GM18867 (cell line): ENCODE results near the gene HTR6.
"Not testable (repeated sequence)": the region's sequence is repeated elsewhere in the genome, so short reads cannot be mapped to it uniquely, and the experiment has no call there.

Experiments used
- ATAC-seq: cut with Tn5 transposase; IDR thresholded peaks from one replicate; pipeline ENCODE4 v1.9.1; 2021; ENCODE audit warnings: mild to moderate bottlenecking, moderate library complexity; ENCODE audit not compliant: unreplicated experiment

The HTR6 gene

GRCh38 chr1:19637606-19638005 lies 27.1 kb upstream of the HTR6 start:
- ATAC-seq = no peak

GRCh38 chr1:19639228-19639627 lies 25.4 kb upstream of the HTR6 start:
- not testable (repeated sequence) for ATAC-seq

DNA sequence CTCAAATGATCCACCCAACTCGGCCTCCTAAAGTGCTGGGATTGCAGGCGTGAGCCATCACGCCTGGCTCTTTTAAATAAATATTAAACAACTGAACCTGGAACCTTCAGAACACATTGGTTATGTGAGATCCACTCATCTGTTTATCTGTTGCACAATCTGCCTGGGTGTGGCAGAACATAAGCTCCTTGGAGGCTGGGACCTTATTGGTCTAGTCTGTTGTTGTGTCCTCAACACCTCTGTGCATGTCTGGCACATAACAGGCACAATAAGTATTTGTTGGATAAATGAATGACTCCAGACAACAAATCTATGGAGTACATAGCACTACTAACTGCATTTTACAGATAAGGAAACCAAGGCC lies 24.7 kb upstream of the HTR6 start:
- no peak for ATAC-seq

DNA sequence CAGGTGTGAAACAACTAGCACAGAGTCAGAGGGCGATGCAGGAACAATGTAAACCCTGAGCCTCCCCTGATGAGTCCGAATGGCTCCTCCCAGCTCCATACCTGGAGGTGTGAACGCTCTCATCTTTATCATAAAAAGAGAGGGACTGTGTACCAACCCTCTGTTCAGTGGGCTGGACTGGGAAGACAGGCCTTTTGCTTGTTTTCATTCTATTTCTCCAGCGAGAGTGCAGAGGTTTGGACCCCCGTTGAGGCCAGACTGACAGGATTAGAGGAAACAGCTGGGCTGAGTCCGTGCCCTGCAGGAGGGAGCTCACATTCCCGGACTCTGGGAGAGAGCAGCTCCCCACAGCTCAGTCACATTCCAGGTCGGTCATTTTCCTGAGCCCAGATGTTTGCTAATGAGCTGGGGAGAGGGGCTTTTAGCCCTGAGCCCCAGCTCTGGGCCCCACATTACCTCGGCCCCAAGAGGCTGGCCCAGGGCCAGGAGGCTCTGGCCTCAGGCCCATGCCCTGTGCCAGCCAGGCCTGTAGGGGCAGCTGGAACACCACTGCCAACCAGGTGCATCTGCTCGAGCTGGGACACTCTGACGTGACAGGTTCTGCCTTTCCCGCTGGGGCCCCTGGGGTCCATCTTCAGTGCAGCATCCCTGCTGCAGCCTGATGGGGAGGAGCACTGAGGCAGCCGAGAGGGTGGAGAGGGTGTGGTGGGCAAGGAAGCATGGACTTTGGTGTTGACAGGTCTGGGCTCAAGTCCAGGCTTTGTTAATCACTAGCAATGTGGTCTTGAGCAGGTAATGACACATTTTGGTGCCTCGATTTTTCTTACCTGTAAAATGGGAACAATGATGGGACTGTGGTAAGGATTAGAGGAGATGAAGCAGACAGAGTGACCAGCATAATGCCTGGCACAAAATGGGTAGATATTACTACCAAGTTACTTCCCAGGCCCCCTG lies 24.0 kb upstream of the HTR6 start:
- ATAC-seq = no peak

- ATAC-seq = no peak
Observed at GRCh38 chr1:19643121-19643520, 21.6 kb upstream of the HTR6 start.

DNA sequence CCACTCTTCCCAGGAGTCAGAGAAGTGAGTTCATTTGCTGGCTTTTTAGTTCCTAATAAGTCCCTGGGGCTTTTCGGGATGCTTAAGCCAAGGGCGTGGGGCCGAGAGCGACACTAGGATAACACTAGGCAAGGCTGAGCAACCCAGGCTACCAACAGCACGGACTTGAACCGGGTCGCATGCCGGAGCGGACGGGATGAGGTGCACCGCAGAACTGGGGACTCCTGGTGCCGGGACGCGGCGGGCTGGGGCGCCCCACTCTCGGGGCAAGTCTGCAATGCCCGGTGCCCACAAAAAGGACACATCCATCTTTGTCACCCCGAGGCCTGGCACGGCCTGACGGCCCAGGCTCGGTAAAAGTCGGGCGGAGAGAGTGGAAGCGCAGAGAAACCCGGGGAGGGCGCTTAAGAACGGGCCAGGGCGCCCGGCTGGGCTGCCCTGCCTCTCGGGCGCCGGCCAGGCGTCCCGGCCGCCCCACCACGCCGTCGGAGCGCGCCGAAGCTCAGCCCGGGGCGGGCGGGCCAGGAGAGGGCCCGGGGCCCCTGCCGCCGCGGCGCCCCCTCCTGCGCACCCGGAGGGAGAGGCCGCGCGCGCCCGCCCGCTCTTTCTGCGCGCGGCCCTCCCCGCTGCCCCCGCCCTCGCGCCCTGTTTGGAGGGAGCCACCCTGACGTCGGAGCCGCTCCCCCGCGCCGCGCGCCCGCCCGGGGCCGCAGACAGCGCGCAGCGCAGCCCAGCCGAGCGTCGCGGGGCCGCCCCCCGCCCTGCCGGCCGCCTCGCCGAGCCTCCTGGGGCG lies 20.9 kb upstream of the HTR6 start, which contains the start of gene NBL1:
Gene NBL1, plus strand, starts transcription at position 710 of the 793 bp plus-strand sequence. CDS start 10,720 bp downstream, outside the sequence.
- no peak for ATAC-seq

- ATAC-seq = no peak
Observed at GRCh38 chr1:19644395-19644680, 20.3 kb upstream of the HTR6 start.

GRCh38 chr1:19644681-19645410 lies 19.8 kb upstream of the HTR6 start:
- ATAC-seq = no peak

DNA sequence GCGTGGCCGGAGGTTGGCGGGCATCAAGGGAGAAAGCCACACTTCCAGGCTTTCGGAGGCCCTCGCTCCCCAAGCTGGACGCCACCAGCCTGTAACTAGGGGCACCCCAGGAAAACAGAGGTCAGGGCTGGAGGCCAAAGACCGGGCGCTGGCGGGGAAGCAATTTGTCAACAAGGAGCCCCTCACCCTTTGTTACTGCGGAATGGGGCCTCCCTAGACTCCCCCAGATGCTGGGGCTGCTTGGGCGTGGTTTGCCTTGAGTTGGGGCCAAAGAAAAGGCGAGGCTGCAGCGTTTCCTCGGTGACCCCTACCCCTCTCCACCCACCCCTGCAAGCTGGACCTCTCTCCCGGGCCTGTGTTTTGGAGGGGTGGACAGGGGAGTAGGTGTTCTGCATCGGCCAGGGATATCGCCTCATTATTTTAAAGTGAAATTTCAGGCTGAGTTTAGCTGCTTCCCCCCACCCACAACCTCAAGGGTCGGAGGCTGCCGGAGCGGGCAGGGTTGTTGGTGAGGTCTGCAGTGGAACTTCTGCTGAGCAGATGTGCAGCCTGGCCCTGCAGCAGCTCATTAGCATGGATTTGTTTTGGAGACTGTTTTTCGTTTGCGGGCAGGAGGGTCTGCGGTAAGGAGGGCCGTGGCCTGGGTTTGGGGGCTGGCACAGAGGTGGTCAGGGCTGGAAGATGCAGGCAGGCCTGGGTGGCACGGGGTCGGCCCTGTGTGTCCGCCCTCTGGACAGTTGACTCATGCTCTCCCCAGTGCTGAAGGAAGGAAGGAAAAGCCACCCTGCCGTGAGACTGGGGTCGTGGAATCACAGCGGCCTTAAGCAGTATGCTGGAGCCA lies 19.0 kb upstream of the HTR6 start:
- ATAC-seq = no peak

GRCh38 chr1:19646377-19647319 lies 18.0 kb upstream of the HTR6 start:
- no peak for ATAC-seq

DNA sequence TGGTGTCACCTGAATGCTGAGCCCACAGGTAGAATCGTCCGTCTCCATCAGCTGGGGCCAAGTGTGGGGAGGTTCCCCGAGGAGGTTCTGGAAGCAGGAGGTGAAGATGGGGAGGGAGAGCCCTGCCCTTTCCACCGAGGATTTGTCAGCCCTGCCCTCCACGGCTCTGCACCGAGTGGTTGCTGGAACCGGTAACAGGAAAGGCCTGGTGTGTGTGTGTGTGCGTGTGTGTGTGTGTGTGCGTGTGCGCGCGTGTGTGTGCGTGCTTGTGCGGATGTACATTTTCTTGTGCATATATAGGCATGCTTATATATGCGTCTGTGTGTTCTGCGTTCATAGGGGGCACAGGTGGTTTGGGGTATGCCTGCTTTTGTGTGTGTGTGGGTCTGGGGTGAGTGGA lies 17.0 kb upstream of the HTR6 start:
- no peak for ATAC-seq

DNA sequence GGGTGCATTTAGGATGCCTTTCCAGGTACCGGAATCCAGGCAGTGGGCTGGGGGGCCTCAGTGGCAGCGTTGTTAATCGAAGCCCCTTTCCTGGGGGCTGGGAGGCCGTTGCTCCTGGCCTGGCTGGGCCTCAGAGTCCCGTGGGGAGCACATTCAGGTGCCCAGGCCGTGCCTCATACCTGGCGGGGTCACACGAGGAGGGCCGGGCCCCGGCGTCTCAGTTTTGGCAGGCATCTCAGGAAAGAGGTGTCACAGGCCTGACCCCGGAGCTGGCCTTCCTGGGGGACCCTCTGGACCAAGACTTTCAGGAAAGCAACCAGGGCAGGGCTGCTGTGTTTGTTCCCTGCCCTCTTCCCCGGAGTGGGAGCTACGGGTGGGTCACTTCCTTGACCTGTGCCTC lies 16.4 kb upstream of the HTR6 start:
- no peak for ATAC-seq

GRCh38 chr1:19648689-19649088 lies 16.0 kb upstream of the HTR6 start:
- no peak for ATAC-seq

DNA sequence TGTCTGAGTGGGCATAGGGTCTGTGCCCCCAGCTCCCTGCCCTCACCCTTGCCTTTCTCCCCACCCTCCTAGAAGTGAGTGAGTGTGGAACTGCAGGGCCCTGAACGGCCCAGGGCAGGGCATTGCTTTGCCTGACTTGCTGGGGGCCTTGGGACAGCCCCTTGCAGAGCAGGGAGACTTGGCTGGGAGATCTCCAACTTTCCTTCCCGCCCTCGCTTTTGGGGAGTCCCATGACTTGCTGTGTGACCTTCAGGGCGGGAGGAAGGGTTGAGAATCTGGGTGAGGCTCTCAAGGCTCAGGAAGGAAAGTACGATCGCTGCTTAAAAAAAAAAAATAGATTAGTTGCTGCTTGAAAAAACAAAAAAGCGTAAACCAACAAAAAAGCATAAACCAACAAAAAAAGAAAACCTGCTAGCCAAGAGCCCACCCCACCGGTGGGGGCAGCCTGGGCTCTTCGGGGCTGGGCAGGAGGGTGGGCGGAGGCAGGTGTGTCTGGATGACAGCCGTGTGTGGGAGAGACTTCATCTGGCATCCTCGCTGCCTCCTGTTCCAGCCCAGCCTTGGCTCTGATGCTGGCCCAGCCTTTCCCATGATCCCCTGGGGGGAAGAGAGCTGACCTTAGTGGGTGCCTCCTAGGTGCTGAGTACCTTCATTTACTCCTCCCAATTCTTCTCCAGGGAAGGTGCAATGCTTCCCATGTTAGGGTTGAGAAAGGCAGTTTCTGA lies 14.1 kb upstream of the HTR6 start:
- ATAC-seq = no peak

GRCh38 chr1:19651141-19651737 lies 13.4 kb upstream of the HTR6 start:
- no peak for ATAC-seq

DNA sequence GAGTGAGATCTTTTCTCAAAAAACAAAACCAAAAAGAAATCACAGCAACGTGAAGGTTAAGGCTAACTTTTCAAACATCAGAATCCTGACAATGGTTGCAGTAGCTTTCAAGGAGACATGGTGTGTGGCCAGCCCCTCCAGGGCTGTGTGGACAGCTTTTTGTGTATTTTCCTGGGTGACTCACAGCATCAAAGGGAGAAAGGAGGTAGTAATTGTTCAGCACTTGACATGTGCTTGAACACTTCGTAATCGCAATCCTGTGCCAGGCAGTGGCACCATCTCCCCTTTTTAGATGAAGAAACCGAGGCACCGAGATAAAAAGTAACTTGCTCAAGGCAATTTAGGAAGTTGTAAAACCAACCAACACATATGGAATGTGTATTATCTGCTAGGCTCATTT lies 10.3 kb upstream of the HTR6 start:
- no peak for ATAC-seq

GRCh38 chr1:19654886-19655717 lies 9.6 kb upstream of the HTR6 start:
- ATAC-seq = no peak

GRCh38 chr1:19655718-19656080 lies 9.0 kb upstream of the HTR6 start:
- ATAC-seq = no peak
